GM12864 (cell line): ENCODE results near the gene LMBRD1.
"Not testable (repeated sequence)": the region's sequence is repeated elsewhere in the genome, so short reads cannot be mapped to it uniquely, and the experiment has no call there.

Experiments used
- DNase-seq: peaks from one replicate; pipeline ENCODE4 v3.0.0-alpha.2; 2011; ENCODE audit warnings: low read depth
- H3K4me3 ChIP-seq: 2 replicates; pipeline ENCODE4 v1.5.1; 2011; ENCODE audit warnings: mild to moderate bottlenecking, low read depth, low read length, control low read depth
- TF ChIP-seq, protein P1 (sequence below): IDR thresholded peaks from 2 replicates; pipeline ENCODE4 v1.5.1; 2011; ENCODE audit warnings: low read depth, mild to moderate bottlenecking, moderate library complexity, low read length, control low read depth, inconsistent platforms; ENCODE audit errors: missing control alignments

Gene LMBRD1

DNA sequence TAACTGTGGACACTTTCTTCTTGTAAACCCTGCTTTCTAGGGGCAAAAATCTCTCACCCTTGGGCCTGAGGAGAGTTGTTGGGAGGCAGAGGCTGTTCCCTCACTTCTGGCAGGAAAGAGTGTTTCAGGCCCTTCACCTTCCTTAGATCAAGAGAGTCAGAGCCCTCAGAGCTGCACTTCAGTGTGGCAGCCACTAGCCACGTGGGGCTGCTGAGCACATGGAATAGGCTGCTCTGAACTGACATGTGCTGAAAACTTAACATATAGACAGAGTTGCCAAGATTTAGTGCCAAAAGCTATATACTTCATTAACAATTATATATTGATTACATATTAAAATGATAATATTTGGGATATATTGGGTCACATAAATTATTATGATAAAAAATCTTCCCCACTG, 4.4 kb upstream of the LMBRD1 start:
- DNase-seq = no peak
- TF ChIP-seq, protein P1, sequence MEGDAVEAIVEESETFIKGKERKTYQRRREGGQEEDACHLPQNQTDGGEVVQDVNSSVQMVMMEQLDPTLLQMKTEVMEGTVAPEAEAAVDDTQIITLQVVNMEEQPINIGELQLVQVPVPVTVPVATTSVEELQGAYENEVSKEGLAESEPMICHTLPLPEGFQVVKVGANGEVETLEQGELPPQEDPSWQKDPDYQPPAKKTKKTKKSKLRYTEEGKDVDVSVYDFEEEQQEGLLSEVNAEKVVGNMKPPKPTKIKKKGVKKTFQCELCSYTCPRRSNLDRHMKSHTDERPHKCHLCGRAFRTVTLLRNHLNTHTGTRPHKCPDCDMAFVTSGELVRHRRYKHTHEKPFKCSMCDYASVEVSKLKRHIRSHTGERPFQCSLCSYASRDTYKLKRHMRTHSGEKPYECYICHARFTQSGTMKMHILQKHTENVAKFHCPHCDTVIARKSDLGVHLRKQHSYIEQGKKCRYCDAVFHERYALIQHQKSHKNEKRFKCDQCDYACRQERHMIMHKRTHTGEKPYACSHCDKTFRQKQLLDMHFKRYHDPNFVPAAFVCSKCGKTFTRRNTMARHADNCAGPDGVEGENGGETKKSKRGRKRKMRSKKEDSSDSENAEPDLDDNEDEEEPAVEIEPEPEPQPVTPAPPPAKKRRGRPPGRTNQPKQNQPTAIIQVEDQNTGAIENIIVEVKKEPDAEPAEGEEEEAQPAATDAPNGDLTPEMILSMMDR = no peak
- H3K4me3 ChIP-seq = no peak overlapping the region

DNA sequence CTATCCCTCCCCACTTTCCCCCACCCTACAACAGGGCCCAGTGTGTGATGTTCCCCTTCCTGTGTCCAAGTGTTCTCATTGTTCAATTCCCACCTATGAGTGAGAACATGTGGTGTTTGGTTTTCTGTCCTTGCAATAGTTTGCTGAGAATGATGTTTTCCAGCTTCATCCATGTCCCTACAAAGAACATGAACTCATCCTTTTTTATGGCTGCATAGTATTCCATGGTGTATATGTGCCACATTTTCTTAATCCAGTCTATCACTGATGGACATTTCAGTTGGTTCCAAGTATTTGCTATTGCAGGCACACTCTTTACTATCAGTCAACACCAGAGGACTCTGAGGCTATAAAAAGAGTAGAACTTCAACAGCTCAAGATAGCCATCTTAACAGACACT, 2.0 kb upstream of the LMBRD1 start:
- DNase-seq, H3K4me3 ChIP-seq: not testable (repeated sequence)

DNA sequence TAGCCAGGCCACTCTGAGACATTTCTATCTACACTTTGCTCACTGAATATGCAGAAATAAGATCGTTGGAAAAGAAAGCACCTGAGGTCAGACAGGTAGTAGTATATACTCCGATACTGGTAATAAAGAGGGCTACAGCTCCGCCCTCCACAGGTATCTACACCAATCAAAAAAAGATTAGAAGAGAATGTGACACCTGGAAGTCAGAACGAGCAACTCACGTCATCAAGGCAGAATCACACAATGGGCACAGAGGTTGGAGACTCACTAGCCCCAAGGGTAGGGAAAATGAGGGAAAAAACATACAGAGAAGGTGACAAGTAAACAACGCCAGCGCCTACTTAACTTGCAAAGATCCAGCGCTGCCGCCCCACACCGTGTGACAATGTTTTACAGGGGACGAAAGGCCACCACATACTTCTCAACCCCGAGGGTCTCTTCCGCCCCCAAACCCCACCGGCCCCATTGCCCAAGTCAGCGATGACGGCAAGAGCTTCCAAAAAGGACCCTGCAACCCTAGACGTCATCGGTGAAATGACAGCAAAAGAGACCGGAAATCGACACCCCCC, 653 bp downstream of the LMBRD1 start:
- TF ChIP-seq, protein P1 = no peak

DNA sequence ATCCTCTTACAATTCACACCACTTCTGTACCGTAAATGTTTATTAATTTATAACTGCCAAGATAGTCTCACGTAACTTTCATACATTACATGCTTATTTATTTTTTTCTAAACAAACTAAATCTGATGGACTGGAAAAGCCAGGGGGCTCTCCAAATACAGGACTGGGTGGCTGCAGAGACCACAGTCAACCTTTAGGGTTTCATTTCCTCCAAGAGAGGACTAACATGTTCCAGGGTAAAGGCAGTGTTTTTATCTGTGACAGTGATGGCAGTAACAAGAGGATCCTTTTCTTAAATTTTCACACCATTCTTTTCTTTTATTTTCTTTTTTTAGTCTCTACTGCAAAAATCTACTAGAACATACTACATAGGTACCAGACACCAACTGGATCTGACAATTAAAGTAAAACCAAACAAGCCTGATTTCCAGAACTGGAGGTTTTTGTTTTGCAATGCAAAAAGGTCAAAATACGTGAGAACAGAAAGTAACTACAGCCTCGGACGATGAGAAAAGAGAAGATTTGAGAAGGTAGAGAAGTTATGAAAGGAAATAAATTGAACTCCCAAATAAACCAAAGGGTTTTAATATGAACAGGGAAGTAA, 1.2 kb downstream of the LMBRD1 start:
- TF ChIP-seq, protein P1 = no peak
- peak overlapping the region; percentile 73 for H3K4me3 ChIP-seq
- DNase-seq = peak; percentile 55

More for the DNA sequence above, 653 bp downstream of the LMBRD1 start:
- DNase-seq = peak; percentile 51
- H3K4me3 ChIP-seq = peak overlapping the region; percentile 73

DNA sequence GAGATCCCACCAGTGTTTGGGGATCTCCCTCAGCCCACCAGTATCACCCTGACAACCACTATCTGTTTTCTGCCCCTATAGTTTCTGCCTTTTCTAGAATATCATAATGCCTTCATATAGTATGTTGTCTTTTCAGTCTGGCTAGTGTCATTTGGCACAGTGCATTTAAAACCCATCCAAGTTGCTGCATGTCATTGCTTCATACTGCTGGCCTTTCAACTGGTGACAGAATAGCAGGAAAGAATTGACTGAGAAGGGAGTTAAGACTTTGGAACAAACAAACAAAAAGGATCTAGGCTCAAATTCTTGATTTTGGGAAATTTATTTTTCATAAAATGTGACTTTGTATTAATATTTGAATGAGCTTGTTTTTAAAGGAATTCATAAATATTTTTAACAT, 4.5 kb downstream of the LMBRD1 start:
- no peak overlapping the region for H3K4me3 ChIP-seq
- TF ChIP-seq, protein P1 = no peak
- DNase-seq = no peak

DNA sequence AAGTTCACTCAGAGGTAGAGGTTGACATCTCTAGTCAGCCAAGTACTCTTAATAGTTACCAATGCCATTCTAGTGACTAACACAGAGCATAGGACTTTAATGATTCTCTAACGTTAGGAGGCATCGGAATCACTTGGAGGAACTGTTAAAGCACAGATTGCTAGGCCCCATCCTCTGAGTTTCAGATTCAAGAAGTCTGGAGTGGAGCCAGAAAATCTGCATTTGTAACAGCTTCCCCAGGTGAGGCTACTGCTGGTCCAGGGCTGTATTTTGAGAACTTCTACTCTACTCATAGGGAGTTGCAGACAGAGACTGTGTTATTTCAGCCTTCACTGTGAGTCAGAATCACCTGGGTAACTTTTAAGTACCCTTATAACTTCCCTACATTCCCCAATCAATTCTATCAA, 5.7 kb downstream of the LMBRD1 start:
- DNase-seq = no peak
- no peak overlapping the region for H3K4me3 ChIP-seq
- TF ChIP-seq, protein P1 = no peak

DNA sequence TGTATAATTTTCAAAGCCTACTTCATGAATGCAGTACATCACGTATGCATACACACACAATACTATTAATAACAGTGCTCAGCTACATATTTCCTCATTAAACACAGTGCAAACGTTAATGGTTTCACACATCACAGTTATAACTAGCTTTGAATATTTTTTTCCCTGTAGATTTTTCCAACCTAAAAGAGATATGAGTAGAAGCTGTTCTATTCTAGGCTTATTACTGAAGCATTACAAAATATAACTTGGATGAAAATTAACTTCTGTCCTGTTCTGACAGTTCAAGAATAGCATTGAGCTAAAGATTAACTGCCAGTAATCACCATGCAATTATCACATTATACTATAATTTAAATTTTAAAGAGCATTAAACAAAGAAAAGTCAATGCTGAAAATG, 6.2 kb downstream of the LMBRD1 start:
- DNase-seq = no peak
- TF ChIP-seq, protein P1 = no peak
- no peak overlapping the region for H3K4me3 ChIP-seq
